Osteoblast (primary cell): Measurements from ENCODE around the gene OTUD5. TPM values are rescaled to one million over a fixed set of nuclear protein-coding genes. Genes with fewer than 3 reads are reported as not detected.

Experiments used
- DNase-seq: peaks from one replicate; pipeline ENCODE4 v3.0.0; 2011; ENCODE audit warnings: low spot score, mixed read lengths; ENCODE audit not compliant: insufficient read length; ENCODE audit errors: missing footprints
- H2AFZ ChIP-seq: 2 replicates; pipeline ENCODE4 v1.6.0; 2011; ENCODE audit warnings: mild to moderate bottlenecking, low read length
- H3K27ac ChIP-seq: 2 replicates; pipeline ENCODE4 v1.5.1; 2011; ENCODE audit warnings: mild to moderate bottlenecking, low read depth, low read length, moderate library complexity
- H3K27me3 ChIP-seq: 2 replicates; pipeline ENCODE4 v1.6.0; 2012; ENCODE audit warnings: mild to moderate bottlenecking, control low read depth, inconsistent platforms, low read length, moderate library complexity; ENCODE audit not compliant: insufficient read depth
- H3K36me3 ChIP-seq: 2 replicates; pipeline ENCODE4 v1.5.1; 2011; ENCODE audit warnings: mild to moderate bottlenecking, low read length, control low read depth, moderate library complexity; ENCODE audit not compliant: insufficient read depth
- H3K4me1 ChIP-seq: 2 replicates; pipeline ENCODE4 v1.5.1; 2011; ENCODE audit warnings: mild to moderate bottlenecking, low read length, control low read depth, moderate library complexity; ENCODE audit not compliant: insufficient read depth
- H3K4me2 ChIP-seq: 2 replicates; pipeline ENCODE4 v1.6.0; 2011; ENCODE audit warnings: mild to moderate bottlenecking, low read length; ENCODE audit not compliant: insufficient read depth
- H3K4me3 ChIP-seq: fragments of 200-600 bp; sonication (generic); 3 replicates; pipeline ENCODE4 v1.5.1; 2012; ENCODE audit warnings: mild to moderate bottlenecking, low read length, inconsistent platforms; ENCODE audit not compliant: insufficient read depth
- H3K79me2 ChIP-seq: 2 replicates; pipeline ENCODE4 v1.6.0; 2012; ENCODE audit warnings: mild to moderate bottlenecking, low read length, control low read depth, inconsistent platforms; ENCODE audit not compliant: insufficient read depth
- H3K9me3 ChIP-seq: 2 replicates; pipeline ENCODE4 v1.5.1; 2011; ENCODE audit warnings: low read depth, low read length, control low read depth
- H4K20me1 ChIP-seq: 2 replicates; pipeline ENCODE4 v1.6.0; 2012; ENCODE audit warnings: mild to moderate bottlenecking, low read length, control low read depth; ENCODE audit not compliant: insufficient read depth
- CTCF ChIP-seq: IDR thresholded peaks from 2 replicates; pipeline ENCODE4 v1.5.1; 2011; ENCODE audit warnings: mild to moderate bottlenecking, low read depth, low read length, moderate library complexity; ENCODE audit errors: extremely low read depth
- total RNA-seq: library from RNA; depleted of rRNA; stranded (reverse); fragments of >200 nt; gene quantifications from 2 replicates; pipeline ENCODE4 v1.2.3, GENCODE V29; 2012

Gene OTUD5
- total RNA-seq, 1 donor, result 33.7 TPM

- H3K27ac ChIP-seq, result no peak overlapping the region
- no peaks in the 10 kb centered on the region for H4K20me1 ChIP-seq
- H3K79me2 ChIP-seq, result peaks cover 20% of the 10 kb centered on the region
- peaks cover 13% of the 10 kb centered on the region for H3K4me1 ChIP-seq
- H3K27me3 ChIP-seq, result no peaks in the 10 kb centered on the region
- DNase-seq, result peak; percentile 34
- no peak for TF ChIP-seq CTCF
- H3K9me3 ChIP-seq, result no peaks in the 10 kb centered on the region
- peaks cover 16% of the 10 kb centered on the region for H3K36me3 ChIP-seq
- no peak overlapping the region for H2AFZ ChIP-seq
- no peak overlapping the region for H3K4me2 ChIP-seq
- H3K4me3 ChIP-seq, result no peak overlapping the region
These were observed 42.6 kb downstream of the OTUD5 start for GRCh38 chrX:48914593-48915493.

- no peak overlapping the region for H3K27ac ChIP-seq
- peaks cover 25% of the 10 kb centered on the region for H3K36me3 ChIP-seq
- TF ChIP-seq CTCF, result no peak
These were observed 43.6 kb downstream of the OTUD5 start for GRCh38 chrX:48913605-48914366.

GRCh38 chrX:48911412-48912182 lies 45.8 kb downstream of the OTUD5 start, which contains the start of gene SLC35A2:
SLC35A2 (minus strand) TSS chrX:48911646; CDS start chrX:48911636, 10 bp downstream.
- H3K27ac ChIP-seq, result peak within 1 kb of the TSS; percentile 85
- H2AFZ ChIP-seq, result peak within 1 kb of the TSS; percentile 67
- peaks cover 3% of the 10 kb centered on the region for H3K4me1 ChIP-seq
- H3K4me3 ChIP-seq, result peak within 1 kb of the TSS; percentile 84
- no peaks in the 10 kb centered on the region for H4K20me1 ChIP-seq
- H3K36me3 ChIP-seq, result peaks cover 29% of the 10 kb centered on the region
- peak within 1 kb of the TSS; percentile 84 for H3K4me2 ChIP-seq
- DNase-seq, result peak; percentile 93
- no peak for TF ChIP-seq CTCF
- H3K9me3 ChIP-seq, result no peaks in the 10 kb centered on the region
- H3K79me2 ChIP-seq, result peaks cover 36% of the 10 kb centered on the region
- H3K27me3 ChIP-seq, result no peaks in the 10 kb centered on the region

More at GRCh38 chrX:48913605-48914366, 43.6 kb downstream of the OTUD5 start:
- Histone ChIP-seq H3K4me1 (peaks cover 3% of the 10 kb centered on the region), H3K27me3 (no peaks in the 10 kb centered on the region), H2AFZ (no peak overlapping the region), H3K9me3 (no peaks in the 10 kb centered on the region), H4K20me1 (no peaks in the 10 kb centered on the region), H3K4me3 (no peak overlapping the region), H3K4me2 (no peak overlapping the region), H3K79me2 (peaks cover 30% of the 10 kb centered on the region)
- peak; percentile 35 for DNase-seq
